NCI-H460 (cell line): ENCODE data around the gene FAM184A. TPM values are rescaled to one million over a fixed set of nuclear protein-coding genes. Genes with fewer than 3 reads are reported as not detected.
A peak's percentile ranks its signal among the peaks of the same experiment; 100 is the strongest.
"Not testable (repeated sequence)": the region's sequence is repeated elsewhere in the genome, so short reads cannot be mapped to it uniquely, and the experiment has no call there.

ENCODE experiments used
- DNase-seq: peaks from one replicate; pipeline ENCODE4 v3.0.0-alpha.2; 2016; ENCODE audit warnings: low read depth; ENCODE audit errors: extremely low read depth
- total RNA-seq: library from RNA; depleted of rRNA; stranded (reverse); fragments of >200 nt; shearing (Covaris generic); gene quantifications from 2 replicates; pipeline ENCODE4 v1.2.3, GENCODE V29; 2014

FAM184A gene
- total RNA-seq, 1 experiment from 2014 or later: 0.35 TPM

DNA sequence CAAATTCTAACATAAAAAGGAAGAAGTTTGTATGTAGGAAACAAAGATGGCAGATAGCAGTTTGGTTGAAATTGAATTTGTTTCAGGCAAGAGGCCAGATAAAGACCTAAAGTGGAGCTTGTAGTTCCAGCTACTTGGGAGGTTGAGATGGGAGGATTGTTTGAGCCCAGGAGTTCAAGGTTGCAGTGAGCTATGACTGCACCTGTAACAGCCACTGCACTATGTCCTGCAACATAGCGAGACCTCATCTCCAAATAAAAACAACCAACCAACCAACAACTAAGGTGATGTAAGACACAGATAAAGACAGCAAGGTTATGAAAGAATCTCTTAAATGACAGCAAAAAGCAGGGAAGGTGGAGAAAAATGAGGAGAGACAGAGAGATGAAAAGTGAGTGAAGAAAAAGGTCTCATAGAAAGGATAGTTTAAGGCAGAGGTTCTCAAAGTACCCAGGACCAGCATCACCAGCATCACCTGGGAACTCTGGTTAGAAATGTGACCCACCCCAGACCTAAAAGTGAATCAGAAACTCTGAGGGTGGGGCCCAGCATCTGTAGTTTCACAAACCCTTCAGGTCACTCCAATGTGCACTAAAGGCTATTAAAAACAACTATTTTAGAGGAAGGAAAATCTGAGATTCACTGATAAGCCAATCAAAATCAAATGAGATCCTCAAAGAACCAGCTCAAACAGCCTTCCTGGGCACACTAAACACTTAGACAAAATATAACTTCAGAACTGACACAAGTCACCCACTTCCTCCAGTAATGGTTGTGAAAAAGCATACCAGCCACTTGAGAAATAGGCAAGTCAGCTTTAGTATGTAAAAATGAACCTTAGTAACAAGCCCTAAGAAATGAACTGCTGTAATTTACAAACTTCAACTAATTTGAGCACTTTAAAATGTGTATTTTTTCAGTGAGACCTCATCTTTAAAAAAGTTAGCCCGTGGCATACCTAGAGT lies 57.6 kb downstream of the FAM184A start:
- no peak for DNase-seq

DNA sequence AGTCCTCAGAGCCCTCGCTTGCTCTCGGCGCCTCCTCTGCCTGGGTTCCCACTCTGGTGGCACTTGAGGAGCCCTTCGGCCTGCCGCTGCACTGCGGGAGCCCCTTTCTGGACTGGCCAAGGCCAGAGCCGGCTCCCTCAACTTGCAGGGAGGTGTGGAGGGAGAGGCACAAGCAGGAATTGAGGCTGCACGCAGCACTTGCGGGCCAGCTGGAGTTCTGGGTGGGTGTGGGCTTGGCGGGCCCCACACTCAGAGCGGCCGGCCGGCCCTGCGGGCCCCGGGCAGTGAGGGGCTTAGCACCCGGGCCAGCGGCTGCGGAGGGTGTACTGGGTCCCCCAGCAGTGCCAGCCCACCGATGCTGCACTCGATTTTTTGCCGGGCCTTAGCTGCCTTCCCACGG lies 63.3 kb downstream of the FAM184A start:
- DNase-seq: not testable (repeated sequence)

GRCh38 chr6:119012521-119012920 lies 65.9 kb downstream of the FAM184A start:
- no peak for DNase-seq

DNA sequence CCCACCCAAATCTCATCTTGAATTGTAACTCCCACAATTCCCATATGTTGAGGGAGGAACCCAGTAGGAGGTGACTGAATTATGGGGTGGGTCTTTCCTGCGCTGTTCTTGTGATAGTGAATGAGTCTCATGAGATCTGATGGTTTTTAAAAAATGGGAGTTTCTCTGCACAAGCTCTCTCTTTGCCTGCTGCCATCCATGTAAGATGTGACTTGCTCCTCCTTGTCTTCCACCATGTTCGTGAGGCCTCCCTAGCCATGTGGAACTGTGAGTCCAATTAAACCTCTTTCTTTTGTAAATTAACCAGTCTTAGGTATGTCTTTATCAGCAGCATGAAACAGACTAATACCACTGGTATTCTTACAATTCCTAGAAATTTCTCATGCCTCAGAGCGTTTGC lies 69.2 kb downstream of the FAM184A start:
- not testable (repeated sequence) for DNase-seq

GRCh38 chr6:119006974-119007373 lies 71.5 kb downstream of the FAM184A start:
- DNase-seq: no peak

DNA sequence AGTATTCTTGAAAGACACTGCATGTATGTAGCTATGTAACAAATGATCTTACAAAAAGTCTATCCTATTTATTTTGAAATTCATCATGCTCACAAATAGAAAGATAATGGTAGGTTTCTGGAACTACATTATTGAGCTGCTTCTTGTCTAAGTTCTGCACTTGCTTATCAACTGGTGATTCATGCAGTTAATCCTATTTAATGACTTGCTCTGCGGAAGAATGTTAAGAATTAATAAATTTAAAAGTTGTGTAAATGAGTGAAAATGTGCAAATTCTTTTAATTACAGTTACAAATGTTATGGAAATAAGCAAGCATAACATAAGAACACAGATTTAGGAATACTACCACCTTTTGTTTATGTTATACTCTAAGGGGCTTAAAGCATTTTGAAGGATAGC lies 76.4 kb downstream of the FAM184A start:
- no peak for DNase-seq

GRCh38 chr6:118999494-119000040 lies 78.9 kb downstream of the FAM184A start:
- no peak for DNase-seq

DNA sequence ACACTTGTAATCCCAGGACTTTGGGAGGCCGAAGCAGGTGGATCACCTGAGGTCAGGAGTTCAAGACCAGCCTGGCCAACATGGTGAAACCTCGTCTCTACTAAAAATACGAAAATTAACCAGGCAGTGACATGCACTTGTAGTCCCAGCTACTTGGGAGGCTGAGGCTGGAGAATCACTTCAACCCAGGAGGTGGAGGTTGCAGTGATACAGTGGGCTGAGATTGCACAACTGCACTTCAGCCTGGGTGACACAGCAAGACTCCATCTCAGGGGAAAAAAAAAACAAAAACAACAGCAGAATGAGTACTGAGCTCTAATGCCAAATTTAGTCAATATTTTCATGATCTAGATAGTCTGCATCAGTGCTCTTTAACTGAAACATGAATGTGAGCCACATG lies 81.0 kb downstream of the FAM184A start:
- DNase-seq: not testable (repeated sequence)

GRCh38 chr6:118996289-118996820 lies 82.1 kb downstream of the FAM184A start:
- DNase-seq: no peak

DNA sequence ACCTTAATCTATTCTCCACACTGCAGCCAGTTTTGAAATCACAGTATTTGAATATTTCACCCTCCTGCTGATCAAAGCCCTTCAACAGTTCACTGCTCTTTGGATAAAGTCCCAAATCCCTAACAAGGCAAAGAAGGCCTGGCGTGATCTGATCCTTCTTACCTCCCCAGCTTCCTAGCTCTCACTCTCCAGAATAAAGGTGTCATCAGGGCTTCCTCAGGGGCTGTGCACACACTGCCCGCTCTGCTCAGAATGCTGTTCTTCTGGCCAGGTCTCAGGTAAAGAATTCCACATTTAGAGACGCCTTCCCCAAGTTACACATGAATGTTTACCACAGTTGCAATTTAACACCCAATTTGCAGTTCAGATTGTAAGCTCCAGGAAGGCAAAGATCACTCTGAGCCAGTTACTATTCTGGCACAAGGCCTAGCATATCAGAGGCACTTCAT lies 84.6 kb downstream of the FAM184A start:
- DNase-seq: no peak

GRCh38 chr6:118993358-118993757 lies 85.1 kb downstream of the FAM184A start:
- DNase-seq: no peak

DNA sequence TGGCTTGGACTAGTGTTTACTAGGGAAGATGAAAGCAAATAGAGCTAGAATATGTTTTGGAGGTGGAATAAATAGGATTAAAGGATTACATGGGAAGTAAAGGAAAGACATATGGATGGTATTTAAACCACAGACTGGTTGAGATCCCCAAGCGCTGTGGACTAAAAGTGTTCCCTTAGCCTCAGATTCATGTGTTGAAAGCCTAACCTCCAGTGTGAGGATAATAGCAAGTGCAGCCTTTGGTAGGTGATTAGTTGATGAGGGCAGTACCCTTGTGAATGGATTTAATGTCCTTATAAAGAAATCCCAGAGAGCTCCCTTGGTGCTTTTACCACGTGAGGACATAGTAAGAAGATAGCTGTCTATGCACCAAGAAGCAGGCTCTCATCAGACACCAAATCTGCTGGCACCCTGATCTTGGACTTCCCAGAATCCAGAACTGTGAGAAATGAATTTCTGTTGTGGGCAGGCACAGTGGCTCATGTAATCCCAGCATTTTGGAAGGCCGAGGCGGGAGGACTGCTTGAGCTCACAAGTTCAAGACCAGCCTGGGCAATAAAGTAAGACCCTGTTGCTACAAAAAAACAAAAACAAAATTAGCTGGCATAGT lies 86.2 kb downstream of the FAM184A start:
- no peak for DNase-seq

- DNase-seq: no peak
Measured at GRCh38 chr6:118986312-118986711, 92.2 kb downstream of the FAM184A start.

GRCh38 chr6:118985123-118985830 lies 93.2 kb downstream of the FAM184A start:
- DNase-seq: no peak

GRCh38 chr6:118984342-118984741 lies 94.1 kb downstream of the FAM184A start:
- DNase-seq: no peak

GRCh38 chr6:118982575-118982911 lies 95.9 kb downstream of the FAM184A start:
- no peak for DNase-seq

DNA sequence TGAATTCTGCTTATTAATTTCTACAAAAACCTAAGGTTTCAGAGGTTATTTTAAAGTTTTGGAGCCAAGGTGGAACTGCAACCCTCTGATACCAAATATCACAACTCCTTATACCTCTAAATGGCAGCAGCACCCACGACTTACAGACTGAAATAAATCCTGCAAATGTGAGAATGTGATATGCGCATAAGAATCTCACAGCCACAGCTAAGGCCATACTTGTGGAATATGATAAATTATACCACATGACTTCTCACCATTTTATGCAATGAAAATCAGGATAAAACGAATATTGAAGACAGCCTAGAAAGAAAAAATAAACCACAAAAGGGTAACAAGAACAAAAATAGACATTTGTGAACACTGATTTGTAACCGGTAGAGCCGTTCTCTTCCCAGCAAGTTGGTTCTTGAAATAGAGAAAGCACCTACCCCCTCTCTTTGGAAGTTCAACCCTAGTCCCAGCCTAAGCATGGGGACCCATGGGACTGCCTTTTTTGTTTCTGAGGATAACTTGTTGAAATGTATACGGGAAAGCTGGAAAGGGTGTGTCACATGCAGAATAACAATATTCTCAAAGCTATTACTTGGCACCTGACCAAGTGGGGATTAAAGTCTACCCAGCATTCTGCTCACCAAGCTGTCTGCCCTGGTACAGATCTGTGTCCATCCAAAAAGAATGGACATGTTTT lies 96.4 kb downstream of the FAM184A start:
- no peak for DNase-seq

GRCh38 chr6:118980063-118980462 lies 98.4 kb downstream of the FAM184A start:
- peak; percentile 4 for DNase-seq

DNA sequence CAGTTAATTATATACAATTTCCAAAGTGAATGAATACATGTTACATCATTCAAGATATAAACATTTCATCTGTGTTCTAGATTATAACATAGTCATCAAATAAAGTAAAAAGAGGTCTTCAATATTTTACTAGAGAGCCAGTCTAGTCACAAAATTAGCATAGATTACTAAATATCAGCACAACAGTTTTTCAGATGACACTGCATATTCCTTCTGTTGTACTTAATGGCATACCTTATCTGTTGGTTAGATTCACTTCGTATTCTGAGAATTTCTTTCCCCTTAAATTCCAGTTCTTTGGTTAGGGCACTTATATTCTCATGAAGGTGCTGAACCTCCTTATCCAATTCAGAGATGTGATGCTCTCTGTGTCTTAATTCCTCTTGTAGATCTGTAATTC lies 103.7 kb downstream of the FAM184A start:
- no peak for DNase-seq

- DNase-seq: no peak
Measured at GRCh38 chr6:118971682-118972081, 106.8 kb downstream of the FAM184A start.
